ENCODE data around the gene HBA1. TPM values are rescaled to one million over a fixed set of nuclear protein-coding genes. Genes with fewer than 3 reads are reported as not detected.

The HBA1 gene
- total and polyA plus RNA-seq, 7 donors: 6.1 to 1,513 (median 22.5) TPM

DNA sequence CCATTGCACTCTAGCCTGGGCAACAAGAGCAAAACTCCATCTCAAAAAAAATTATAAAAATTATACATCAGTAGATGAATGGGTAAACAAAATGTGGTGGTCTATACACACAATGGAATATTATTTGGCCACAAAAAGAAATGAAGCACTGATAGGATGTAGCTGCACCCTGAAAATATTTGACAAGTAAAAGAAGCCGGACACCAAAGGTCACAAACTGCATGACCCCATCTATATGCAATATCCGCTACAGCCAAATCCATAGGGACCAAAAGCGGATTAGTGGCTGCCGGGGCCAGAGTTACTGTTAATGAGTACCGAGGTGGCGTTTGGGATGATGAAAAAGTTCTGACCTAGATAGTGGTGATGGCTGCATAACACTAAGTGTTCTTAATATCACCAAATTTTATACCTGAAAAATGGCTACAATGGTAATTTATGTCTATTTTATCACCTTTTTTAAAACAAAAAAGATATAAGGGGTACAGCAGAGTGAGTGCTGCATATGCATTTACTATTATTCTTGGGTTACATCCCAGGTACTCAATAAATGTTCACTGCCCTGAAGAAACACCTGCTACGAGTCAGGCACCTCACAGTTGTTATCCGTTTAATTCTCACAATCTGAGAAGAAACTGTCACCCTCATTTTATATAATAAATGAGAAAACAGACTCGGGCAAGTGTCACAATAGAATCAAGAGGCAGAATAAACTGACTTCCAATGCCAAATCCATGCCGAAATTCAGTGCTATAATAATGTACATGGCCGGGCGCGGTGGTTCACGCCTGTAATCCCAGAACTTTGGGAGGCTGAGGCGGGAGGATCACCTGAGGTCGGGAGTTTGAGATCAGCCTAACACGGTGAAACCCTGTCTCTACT is 3.0 kb downstream of the HBA1 start:
- WGBS, 3 donors: 69 to 73% (median 71%) methylated on average over 17 of the region's 17 CpGs
- ATAC-seq (no peak), DNase-seq (no peak)
- no peak for TF ChIP-seq CTCF (IDR thresholded peaks at IDR 0.05)
- H3K4me3 ChIP-seq: no peak overlapping the region
- intact Hi-C loops (cut with DNase I): loop anchor here in 1 of 2 donors (2.0 kb wide), 1 partner anchor 73 kb away; no protein-coding TSS in a partner anchor
- H3K36me3 ChIP-seq (ENCODE audit: insufficient read depth in 1 of 2, low read depth in 1 of 2): no peaks in the 10 kb centered on the region
- H3K27me3 ChIP-seq (ENCODE audit: insufficient read depth in 3 of 3, low read length in 2 of 3): peaks cover 0 to 60% (median 29%) of the 10 kb centered on the region in 3 donors
- peaks cover 11% of the 10 kb centered on the region for H3K4me1 ChIP-seq
- H3K27ac ChIP-seq: no peak overlapping the region
- H3K9me3 ChIP-seq: no peaks in the 10 kb centered on the region

GRCh38 chr16:180101-180675 is 3.7 kb downstream of the HBA1 start, which contains the start of gene HBQ1:
Gene HBQ1, plus strand, starts transcription at chr16:180459. Its CDS starts 28 bp downstream, at chr16:180487.
- ATAC-seq (peak in 1 of 4 donors; percentile 9), DNase-seq (peak in 1 of 2 donors; percentile 17)
- peaks cover 0 to 52% (median 22%) of the 10 kb centered on the region in 3 donors for H3K27me3 ChIP-seq (ENCODE audit: insufficient read depth in 3 of 3, low read length in 2 of 3)
- H3K36me3 ChIP-seq (ENCODE audit: insufficient read depth in 1 of 2, low read depth in 1 of 2): no peaks in the 10 kb centered on the region
- TF ChIP-seq CTCF (IDR thresholded peaks at IDR 0.05): peak; percentile 27
- no peaks in the 10 kb centered on the region for H3K9me3 ChIP-seq
- intact Hi-C loops (cut with DNase I): loop anchor here in 1 of 2 donors (2.0 kb wide), 1 partner anchor 73 kb away; no protein-coding TSS in a partner anchor
- peaks cover 11% of the 10 kb centered on the region for H3K4me1 ChIP-seq
- WGBS, 3 donors: 6 to 11% (median 8%) methylated on average over 29 to 59 of the region's 59 CpGs
- H3K27ac ChIP-seq: no peak within 1 kb of the TSS
- H3K4me3 ChIP-seq: peak within 1 kb of the TSS; percentile 49

- Histone ChIP-seq H3K4me3 (peak overlapping the region; percentile 49), H3K9me3 (no peaks in the 10 kb centered on the region), H3K27ac (no peak overlapping the region), H3K36me3 (ENCODE audit: insufficient read depth in 1 of 2, low read depth in 1 of 2) (no peaks in the 10 kb centered on the region), H3K4me1 (peaks cover 11% of the 10 kb centered on the region), H3K27me3 (ENCODE audit: insufficient read depth in 3 of 3, low read length in 2 of 3) (peaks cover 0 to 48% (median 18%) of the 10 kb centered on the region in 3 donors)
- ATAC-seq (peak; percentile 79 to 85 (median 84)), DNase-seq (peak in 1 of 2 donors; percentile 70)
- no peak for TF ChIP-seq CTCF (IDR thresholded peaks at IDR 0.05)
- 1% methylated on average over 54 to 89 of the region's 89 CpGs for WGBS, 3 donors
- intact Hi-C loops (cut with DNase I): loop anchor here (1.0 to 2.0 kb wide), 2 partner anchors 74 to 75 kb away; no protein-coding TSS in a partner anchor
Measured at GRCh38 chr16:180681-181564, 4.4 kb downstream of the HBA1 start.

DNA sequence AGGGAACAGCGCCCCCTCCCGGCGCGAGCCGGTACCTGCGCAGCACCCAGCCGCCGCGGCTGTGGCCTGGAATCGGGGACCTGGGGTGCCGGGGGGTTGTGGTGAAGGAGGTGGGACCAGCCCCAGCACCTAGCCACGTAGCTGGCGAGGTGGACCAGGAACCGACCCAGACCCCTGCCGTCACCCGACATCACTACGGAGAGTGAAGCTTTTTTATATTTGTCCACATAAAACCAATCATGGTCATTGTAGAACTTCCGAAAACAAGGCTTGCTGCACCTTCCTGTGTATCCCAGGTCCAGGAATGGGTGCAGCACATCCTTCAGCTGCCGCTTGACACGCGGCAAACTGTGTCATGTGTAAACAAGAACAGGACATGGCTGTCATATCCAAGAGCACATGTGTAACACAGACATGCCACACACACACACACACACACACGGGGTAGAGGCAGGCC is 5.1 kb downstream of the HBA1 start:
- H3K27ac ChIP-seq: no peak overlapping the region
- peaks cover 0 to 48% (median 18%) of the 10 kb centered on the region in 3 donors for H3K27me3 ChIP-seq (ENCODE audit: insufficient read depth in 3 of 3, low read length in 2 of 3)
- ATAC-seq: peak in 1 of 4 donors; percentile 16
- intact Hi-C loops (cut with DNase I): loop anchor here (1.0 to 2.0 kb wide), 2 partner anchors 75 kb away; no protein-coding TSS in a partner anchor
- H3K4me3 ChIP-seq: peak overlapping the region; percentile 49
- no peaks in the 10 kb centered on the region for H3K36me3 ChIP-seq (ENCODE audit: insufficient read depth in 1 of 2, low read depth in 1 of 2)
- peak in 1 of 2 donors; percentile 85 for DNase-seq
- H3K9me3 ChIP-seq: no peaks in the 10 kb centered on the region
- TF ChIP-seq CTCF (IDR thresholded peaks at IDR 0.05): peak; percentile 93
- peaks cover 11% of the 10 kb centered on the region for H3K4me1 ChIP-seq
- 5 to 8% (median 8%) methylated on average over 22 of the region's 22 CpGs for WGBS, 3 donors

Measured in psoas muscle (tissue), 8 donors.